Gastrocnemius medialis (tissue), 4 donors: ENCODE measurements around the gene DSE. TPM values are rescaled to one million over a fixed set of nuclear protein-coding genes. Genes with fewer than 3 reads are reported as not detected.

Experiments
- ATAC-seq, 2 donors: fragments of 150-250 bp; one replicate each; pipeline ENCODE4 v1.9.1; 2016
- DNase-seq, 2 donors: peaks; one replicate each; pipeline ENCODE4 v3.0.0-alpha.2; 2019
- H3K27ac ChIP-seq, 4 donors: fragments of 200-600 bp; sonication (generic); 1 replicate in 1 of 4; 2 replicates in 3 of 4; pipeline ENCODE4 v1.5.1; 2016 to 2018; ENCODE audit warnings: mild to moderate bottlenecking in 2 of 4, moderate library complexity in 1 of 4
- H3K27me3 ChIP-seq, 3 donors: fragments of 200-600 bp; sonication (generic) in 2 of 3; 1 replicate in 1 of 3; 2 replicates in 2 of 3; pipeline versions ENCODE4 v1.5.1 to v1.6.0; 2016 to 2019; ENCODE audit warnings: mild to moderate bottlenecking in 1 of 3, moderate library complexity in 1 of 3
- H3K36me3 ChIP-seq, 2 donors: fragments of 200-600 bp; sonication (generic) in 1 of 2; one replicate each; pipeline ENCODE4 v1.5.1; 2017 to 2018
- H3K4me1 ChIP-seq, 2 donors: fragments of 200-600 bp; sonication (generic) in 1 of 2; one replicate each; pipeline ENCODE4 v1.5.1; 2016 to 2017; ENCODE audit warnings: mild to moderate bottlenecking in 2 of 2
- H3K4me3 ChIP-seq, 4 donors: fragments of 200-600 bp; sonication (generic) in 3 of 4; 1 replicate in 1 of 4; 2 replicates in 3 of 4; pipeline ENCODE4 v1.5.1; 2016 to 2019; ENCODE audit warnings: mild to moderate bottlenecking in 2 of 4
- H3K9me3 ChIP-seq, 3 donors: fragments of 200-600 bp; sonication (generic) in 2 of 3; 1 replicate in 1 of 3; 2 replicates in 2 of 3; pipeline ENCODE4 v1.5.1; 2016 to 2019
- CTCF ChIP-seq, 5 experiments: fragments of 450-650 bp in 3 of 5; fragments of 200-600 bp in 2 of 5; sonication (generic) in 2 of 5; IDR thresholded peaks in 4 of 5; conservative IDR thresholded peaks in 1 of 5; 1 replicate in 4 of 5; 2 replicates in 1 of 5; pipeline ENCODE4 v1.5.1; 2016 to 2019; ENCODE audit warnings: antibody characterized with exemption in 5 of 5, mild to moderate bottlenecking in 3 of 5, moderate library complexity in 3 of 5
- POLR2A ChIP-seq, 2 donors: fragments of 450-650 bp; IDR thresholded peaks; one replicate each; pipeline ENCODE4 v1.6.1; 2017; ENCODE audit warnings: antibody characterized with exemption in 2 of 2, mild to moderate bottlenecking in 2 of 2, moderate library complexity in 2 of 2
- in situ Hi-C, 4 donors: fragments of 200-750 bp; cut with MboI; loops; one replicate each; pipeline versions ENCODE4 v1.15.0 to v1.8.0; 2017; ENCODE audit warnings: low sequenced_read_pairs in 4 of 4
- intact Hi-C: fragments of 100-400 bp; cut with DNase I; formaldehyde crosslinking; loops from one replicate; pipeline ENCODE4 v1.15.1; 2023; ENCODE audit warnings: low total_unique reads
- total RNA-seq, 4 donors: library from RNA; depleted of rRNA; stranded (reverse); fragments of >200 nt; gene quantifications; one replicate each; pipeline versions ENCODE4 v1.1.0 to v1.2.3, GENCODE V29; 2016

DSE gene
- total RNA-seq, 4 donors from 2014 or later = 9.6 to 14.8 (median 11.8) TPM

- TF ChIP-seq CTCF (IDR thresholded peaks at IDR 0.05 in 4 of 5, conservative IDR thresholded peaks at IDR 0.05 in 1 of 5) (no peak), POLR2A (IDR thresholded peaks at IDR 0.05) (no peak)
- in situ Hi-C loops (no loop called here), intact Hi-C loops (no loop called here)
- Histone ChIP-seq H3K36me3 (no peaks in the 10 kb centered on the region), H3K9me3 (no peaks in the 10 kb centered on the region), H3K27ac (no peak overlapping the region), H3K27me3 (no peaks in the 10 kb centered on the region), H3K4me1 (no peaks in the 10 kb centered on the region), H3K4me3 (no peak overlapping the region)
- ATAC-seq (no peak), DNase-seq (no peak)
These were observed 73.8 kb downstream of the DSE start for GRCh38 chr6:116444575-116444974.

- Histone ChIP-seq H3K27ac (no peak overlapping the region), H3K4me1 (no peaks in the 10 kb centered on the region), H3K9me3 (no peaks in the 10 kb centered on the region), H3K27me3 (no peaks in the 10 kb centered on the region), H3K4me3 (no peak overlapping the region), H3K36me3 (no peaks in the 10 kb centered on the region)
- DNase-seq (no peak), ATAC-seq (no peak)
- TF ChIP-seq POLR2A (IDR thresholded peaks at IDR 0.05) (no peak), CTCF (IDR thresholded peaks at IDR 0.05 in 4 of 5, conservative IDR thresholded peaks at IDR 0.05 in 1 of 5) (no peak)
- in situ Hi-C loops (no loop called here), intact Hi-C loops (no loop called here)
These were observed 74.4 kb downstream of the DSE start for GRCh38 chr6:116445102-116445501.

GRCh38 chr6:116446399-116446798 is 75.7 kb downstream of the DSE start:
- H3K4me1 ChIP-seq = no peaks in the 10 kb centered on the region
- intact Hi-C loops = no loop called here
- in situ Hi-C loops = no loop called here
- ATAC-seq = no peak
- H3K27me3 ChIP-seq = no peaks in the 10 kb centered on the region
- no peak for DNase-seq
- no peak overlapping the region for H3K4me3 ChIP-seq
- TF ChIP-seq POLR2A (IDR thresholded peaks at IDR 0.05) (no peak), CTCF (IDR thresholded peaks at IDR 0.05 in 4 of 5, conservative IDR thresholded peaks at IDR 0.05 in 1 of 5) (no peak)
- no peaks in the 10 kb centered on the region for H3K9me3 ChIP-seq
- H3K36me3 ChIP-seq = no peaks in the 10 kb centered on the region
- no peak overlapping the region for H3K27ac ChIP-seq

- intact Hi-C loops = no loop called here
- DNase-seq (no peak), ATAC-seq (no peak)
- TF ChIP-seq CTCF (IDR thresholded peaks at IDR 0.05 in 4 of 5, conservative IDR thresholded peaks at IDR 0.05 in 1 of 5) = no peak
- no peak for TF ChIP-seq POLR2A (IDR thresholded peaks at IDR 0.05)
- Histone ChIP-seq H3K4me3 (no peak overlapping the region), H3K27ac (no peak overlapping the region), H3K9me3 (no peaks in the 10 kb centered on the region), H3K27me3 (no peaks in the 10 kb centered on the region), H3K4me1 (no peaks in the 10 kb centered on the region), H3K36me3 (no peaks in the 10 kb centered on the region)
- in situ Hi-C loops = no loop called here
These were observed 76.3 kb downstream of the DSE start for GRCh38 chr6:116447052-116447451.

GRCh38 chr6:116447496-116448011 is 76.8 kb downstream of the DSE start:
- Histone ChIP-seq H3K4me1 (no peaks in the 10 kb centered on the region), H3K4me3 (no peak overlapping the region), H3K36me3 (no peaks in the 10 kb centered on the region), H3K9me3 (no peaks in the 10 kb centered on the region), H3K27ac (no peak overlapping the region), H3K27me3 (no peaks in the 10 kb centered on the region)
- no peak for TF ChIP-seq POLR2A (IDR thresholded peaks at IDR 0.05)
- TF ChIP-seq CTCF (IDR thresholded peaks at IDR 0.05 in 4 of 5, conservative IDR thresholded peaks at IDR 0.05 in 1 of 5) = no peak
- in situ Hi-C loops (no loop called here), intact Hi-C loops (no loop called here)
- ATAC-seq (peak in 1 of 2 donors; percentile 20), DNase-seq (no peak)
